Sigmoid colon (tissue), 4 donors: ENCODE results near the gene APOBEC2.

Experiments used
- CTCF ChIP-seq, 4 experiments: fragments of 450-650 bp in 3 of 4; fragments of 200-600 bp in 1 of 4; IDR thresholded peaks; one replicate each; pipeline ENCODE4 v1.5.1; 2016 to 2019; ENCODE audit warnings: antibody characterized with exemption in 4 of 4, mild to moderate bottlenecking in 3 of 4, moderate library complexity in 2 of 4
- EP300 ChIP-seq, 4 donors: sonication (generic); formaldehyde crosslinking; IDR thresholded peaks; one replicate each; pipeline ENCODE4 v1.6.1; 2017; ENCODE audit warnings: antibody characterized with exemption in 4 of 4
- POLR2A ChIP-seq, 2 donors: fragments of 450-650 bp; IDR thresholded peaks; one replicate each; pipeline ENCODE4 v1.6.1; 2016; ENCODE audit warnings: antibody characterized with exemption in 2 of 2, mild to moderate bottlenecking in 2 of 2, moderate library complexity in 2 of 2

GRCh38 chr6:41092421-41093140 lies 39.6 kb downstream of the APOBEC2 start:
- no peak for TF ChIP-seq POLR2A (IDR thresholded peaks at IDR 0.05)
- no peak for TF ChIP-seq EP300 (IDR thresholded peaks at IDR 0.05)
- TF ChIP-seq CTCF (IDR thresholded peaks at IDR 0.05): peak in 1 of 4 experiments; percentile 13
